ENCODE measurements around the gene MYO10.

DNA sequence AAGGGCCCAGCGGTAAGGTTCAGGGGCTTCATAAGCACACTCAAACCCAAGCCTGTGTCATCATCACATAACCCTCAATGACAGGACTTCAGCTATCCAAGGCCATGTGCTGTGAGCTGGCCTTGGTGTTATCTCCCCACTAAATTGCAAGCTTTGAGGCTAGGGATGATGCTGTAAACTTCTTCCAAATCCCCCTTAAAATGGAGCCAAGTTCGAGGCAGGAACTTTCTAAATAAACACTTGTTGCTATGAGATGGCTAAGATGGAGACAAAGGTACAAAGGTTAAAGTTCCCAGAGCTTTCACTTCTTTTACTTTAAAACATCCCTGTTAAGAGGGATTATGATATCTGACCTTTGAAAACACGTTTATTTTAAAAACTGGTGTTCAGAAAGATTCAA, 123.6 kb downstream of the MYO10 start:
- TF ChIP-seq CTCF (IDR thresholded peaks at IDR 0.05), result no peak
- no peak for TF ChIP-seq POLR2A (IDR thresholded peaks at IDR 0.05)

All from Peyer's patch (tissue), 4 donors.